IPS-NIHi7 (cell line): ENCODE data around the gene LILRB4.
"Not testable (repeated sequence)": the region's sequence is repeated elsewhere in the genome, so short reads cannot be mapped to it uniquely, and the experiment has no call there.

ENCODE experiments used
- DNase-seq: peaks from one replicate; pipeline ENCODE4 v3.0.0; 2012; ENCODE audit warnings: mixed read lengths; ENCODE audit errors: extremely low spot score

LILRB4 gene

DNA sequence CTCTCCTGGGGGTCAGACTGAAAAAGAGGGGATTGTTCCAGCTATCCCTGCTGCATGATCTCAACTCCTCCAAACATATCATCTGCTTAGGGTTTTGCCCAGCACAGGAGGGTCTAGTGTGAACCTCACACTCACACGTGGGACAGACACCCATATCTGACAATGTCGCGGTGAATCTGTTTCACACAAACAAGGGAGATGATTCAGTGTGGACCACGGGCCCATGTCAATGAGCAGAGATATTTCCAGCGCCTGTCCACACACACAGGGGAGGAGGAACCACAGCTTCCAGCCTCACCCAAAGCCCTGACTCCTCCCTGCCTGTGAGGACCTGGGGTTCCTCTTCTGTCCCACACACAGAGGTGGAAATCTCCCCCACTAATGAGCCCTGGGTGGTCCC is 31.9 kb downstream of the LILRB4 start:
- no peak for DNase-seq

DNA sequence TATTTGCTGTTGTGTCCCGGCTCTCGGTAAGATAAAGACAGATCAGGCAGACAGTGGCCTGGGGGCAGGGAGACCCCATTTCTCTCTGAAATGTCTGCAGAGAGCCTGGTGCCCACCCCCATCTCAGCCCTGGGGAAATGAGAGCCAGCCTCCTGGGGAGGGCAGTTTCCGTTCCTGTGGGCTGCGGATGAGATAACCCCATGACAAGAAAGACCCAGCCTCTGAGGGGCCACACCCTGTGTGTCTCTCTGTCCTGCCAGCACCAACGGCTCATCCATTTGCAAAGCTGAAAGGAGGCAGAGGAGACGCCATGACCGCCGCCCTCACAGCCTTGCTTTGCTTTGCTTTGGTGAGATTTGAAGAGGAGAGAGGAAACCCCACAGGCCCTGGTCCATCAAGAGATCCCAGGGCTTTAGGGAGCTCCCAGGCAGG is 33.3 kb downstream of the LILRB4 start:
- DNase-seq: no peak

DNA sequence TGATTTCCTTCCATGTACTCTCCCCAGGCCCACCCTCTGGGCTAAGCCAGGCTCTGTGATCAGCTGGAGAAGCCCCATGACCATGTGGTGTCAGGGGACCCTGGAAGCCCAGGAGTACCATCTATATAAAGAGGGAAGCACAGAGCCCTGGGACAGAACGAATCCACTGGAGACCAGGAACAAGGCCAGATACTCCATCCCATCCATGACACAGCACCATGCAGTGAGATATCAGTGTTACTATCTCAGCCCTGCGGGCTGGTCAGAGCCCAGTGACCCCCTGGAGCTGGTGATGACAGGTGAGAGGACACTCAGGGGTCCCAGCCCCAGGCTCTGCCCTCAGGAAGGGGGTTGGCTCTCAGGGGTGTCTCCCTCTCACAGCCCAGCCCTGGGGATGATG is 34.0 kb downstream of the LILRB4 start:
- no peak for DNase-seq

DNA sequence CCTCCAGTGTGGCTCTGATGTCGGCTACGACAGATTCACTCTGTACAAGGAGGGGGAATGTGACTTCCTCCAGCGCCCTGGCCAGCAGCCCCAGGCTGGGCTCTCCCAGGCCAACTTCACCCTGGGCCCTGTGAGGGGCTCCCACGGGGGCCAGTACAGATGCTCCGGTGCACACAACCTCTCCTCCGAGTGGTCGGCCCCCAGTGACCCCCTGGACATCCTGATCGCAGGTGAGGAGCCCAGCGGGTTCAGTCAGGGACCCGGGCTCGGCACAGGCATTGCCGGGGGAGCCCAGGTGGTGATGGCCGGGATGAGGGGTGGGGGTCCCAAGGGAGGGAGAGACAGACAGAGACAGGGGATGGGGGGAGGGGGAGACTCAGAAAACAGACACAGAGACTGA is 34.9 kb downstream of the LILRB4 start:
- not testable (repeated sequence) for DNase-seq

DNA sequence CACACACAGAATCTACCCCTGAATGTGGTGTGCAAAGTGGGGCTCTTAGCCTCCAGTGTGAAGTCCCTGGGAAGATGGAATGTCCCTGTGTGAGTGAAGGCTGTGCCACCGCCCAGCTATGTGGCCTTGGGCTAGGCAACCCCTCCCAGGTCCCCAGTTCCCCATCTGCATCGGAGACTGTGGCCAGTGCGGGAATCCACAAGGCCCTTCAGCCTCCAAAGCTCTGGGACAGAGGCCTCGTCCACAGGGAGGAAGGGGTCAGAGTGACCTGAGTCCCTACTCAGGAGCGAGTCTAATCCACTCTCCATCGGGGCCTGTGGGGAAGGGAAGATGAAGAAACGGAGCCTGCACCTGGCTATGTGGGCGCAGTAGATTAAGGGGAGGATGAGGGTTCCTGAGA is 42.1 kb downstream of the LILRB4 start:
- DNase-seq: no peak

DNA sequence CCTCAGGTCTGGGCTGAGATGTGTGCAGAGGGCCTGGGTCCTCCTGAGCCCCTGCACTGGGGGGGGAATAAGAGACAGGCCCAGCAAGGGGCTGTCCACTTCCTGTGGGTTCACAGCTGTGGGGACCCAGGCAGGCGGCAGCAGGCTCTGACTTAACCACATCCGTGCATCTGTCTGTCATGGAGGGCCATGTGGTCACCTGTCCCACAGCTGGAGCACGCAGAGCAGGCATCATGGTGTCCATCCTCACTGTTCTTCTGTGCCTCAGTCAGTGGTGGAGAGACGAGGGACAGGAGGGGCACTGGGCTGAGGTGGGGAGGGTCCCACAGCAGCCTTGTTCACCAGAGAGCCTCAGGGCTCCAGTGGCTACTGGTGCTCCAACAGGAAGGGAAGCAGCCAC is 45.2 kb downstream of the LILRB4 start:
- no peak for DNase-seq

DNA sequence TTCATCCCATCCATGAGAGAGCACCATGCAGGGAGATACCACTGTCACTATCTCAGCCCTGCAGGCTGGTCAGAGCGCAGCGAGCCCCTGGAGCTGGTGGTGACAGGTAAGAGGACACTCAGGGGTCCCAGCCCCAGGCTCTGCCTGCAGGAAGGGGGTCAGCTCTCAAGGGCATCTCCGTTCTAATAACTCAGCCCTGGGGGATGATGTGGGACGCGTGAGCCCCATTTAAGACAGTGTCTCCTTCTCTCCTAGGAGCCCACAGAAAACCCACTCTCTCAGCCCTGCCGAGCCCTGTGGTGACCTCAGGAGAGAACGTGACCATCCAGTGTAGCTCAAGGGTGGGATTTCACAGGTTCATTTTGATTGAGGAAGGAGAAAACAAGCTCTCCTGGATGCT is 46.0 kb downstream of the LILRB4 start:
- DNase-seq: no peak

DNA sequence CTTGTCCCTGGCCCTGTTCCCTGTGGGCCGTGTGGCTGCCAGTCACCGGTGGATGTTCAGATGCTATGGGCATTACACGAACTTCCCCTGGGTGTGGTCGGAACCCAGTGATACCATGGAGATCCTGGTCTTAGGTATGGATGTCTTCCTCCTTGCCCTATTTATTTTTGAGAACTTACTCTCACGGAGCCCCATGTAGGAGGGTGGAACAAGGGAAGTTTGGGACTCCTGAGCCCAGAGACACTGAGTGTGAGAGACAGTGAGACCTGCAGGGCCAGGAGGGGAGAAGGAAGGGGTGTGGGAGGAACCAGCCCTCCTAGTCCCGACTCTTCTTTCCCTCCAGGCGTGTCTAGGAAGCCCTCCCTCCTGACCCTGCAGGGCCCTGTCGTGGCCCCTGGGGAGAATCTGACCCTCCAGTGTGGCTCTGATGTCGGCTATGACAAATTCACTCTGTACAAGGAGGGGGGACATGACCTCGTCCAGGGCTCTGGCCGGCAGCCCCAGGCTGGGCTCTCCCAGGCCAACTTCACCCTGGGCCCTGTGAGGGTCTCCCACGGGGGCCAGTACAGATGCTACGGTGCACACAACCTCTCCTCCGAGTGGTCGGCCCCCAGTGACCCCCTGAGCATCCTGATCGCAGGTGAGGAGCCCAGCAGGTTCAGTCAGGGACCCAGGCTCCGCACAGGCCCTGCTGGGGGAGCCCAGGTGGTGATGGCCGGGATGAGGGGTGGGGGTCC is 46.6 kb downstream of the LILRB4 start:
- no peak for DNase-seq

DNA sequence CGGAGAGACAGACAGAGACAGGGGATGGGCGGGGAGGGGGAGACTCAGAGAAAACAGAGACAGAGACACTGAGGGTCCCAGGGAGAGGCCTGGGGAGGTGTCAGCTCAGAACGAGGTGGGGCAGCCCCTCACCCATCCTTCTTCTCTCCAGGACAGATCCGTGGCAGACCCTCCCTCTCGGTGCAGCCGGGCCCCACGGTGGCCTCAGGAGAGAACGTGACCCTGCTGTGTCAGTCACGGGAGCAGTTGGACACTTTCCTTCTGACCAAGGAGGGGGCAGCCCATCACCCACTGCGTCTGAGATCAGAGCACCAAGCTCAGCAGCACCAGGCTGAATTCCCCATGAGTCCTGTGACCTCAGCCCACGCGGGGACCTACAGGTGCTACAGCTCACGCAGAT is 47.2 kb downstream of the LILRB4 start:
- DNase-seq: not testable (repeated sequence)
